IPS DF 19.7 (cell line): ENCODE measurements around the gene S100PBP.

Experiments used
- DNase-seq: peaks from one replicate; pipeline ENCODE4 v3.0.0-alpha.2; 2013; ENCODE audit warnings: low read depth, low spot score

Gene S100PBP

GRCh38 chr1:32886828-32887414, 69.5 kb downstream of the S100PBP start:
- DNase-seq, result no peak

GRCh38 chr1:32887623-32888022, 70.2 kb downstream of the S100PBP start:
- no peak for DNase-seq

GRCh38 chr1:32888134-32888533, 70.7 kb downstream of the S100PBP start:
- no peak for DNase-seq

- DNase-seq, result no peak
These were observed 71.4 kb downstream of the S100PBP start for GRCh38 chr1:32888677-32889420.

GRCh38 chr1:32889731-32890278, 72.4 kb downstream of the S100PBP start:
- DNase-seq, result no peak

- DNase-seq, result no peak
These were observed 73.2 kb downstream of the S100PBP start for GRCh38 chr1:32890516-32891240.

GRCh38 chr1:32891241-32891570, 73.8 kb downstream of the S100PBP start:
- DNase-seq, result no peak

GRCh38 chr1:32891630-32892029, 74.2 kb downstream of the S100PBP start:
- no peak for DNase-seq

- peak; percentile 67 for DNase-seq
These were observed 75.1 kb downstream of the S100PBP start for GRCh38 chr1:32892368-32893197.

- DNase-seq, result no peak
These were observed 76.0 kb downstream of the S100PBP start for GRCh38 chr1:32893198-32894018.

GRCh38 chr1:32894019-32894600, 76.7 kb downstream of the S100PBP start:
- DNase-seq, result no peak

GRCh38 chr1:32894681-32895080, 77.2 kb downstream of the S100PBP start:
- no peak for DNase-seq

GRCh38 chr1:32895325-32896215, 78.1 kb downstream of the S100PBP start:
- no peak for DNase-seq

- no peak for DNase-seq
These were observed 79.0 kb downstream of the S100PBP start for GRCh38 chr1:32896451-32896850.

- no peak for DNase-seq
These were observed 79.9 kb downstream of the S100PBP start for GRCh38 chr1:32897082-32898049.

GRCh38 chr1:32898056-32898455, 80.6 kb downstream of the S100PBP start:
- DNase-seq, result no peak

GRCh38 chr1:32898958-32899357, 81.5 kb downstream of the S100PBP start:
- no peak for DNase-seq

GRCh38 chr1:32899586-32900296, 82.3 kb downstream of the S100PBP start:
- DNase-seq, result no peak
